Measurements from ENCODE around the gene KLB. TPM values are rescaled to one million over a fixed set of nuclear protein-coding genes. Genes with fewer than 3 reads are reported as not detected.

Gene KLB
- total and polyA plus RNA-seq, 2 experiments from 2014 or later, result 0.03 to 0.19 TPM

DNA sequence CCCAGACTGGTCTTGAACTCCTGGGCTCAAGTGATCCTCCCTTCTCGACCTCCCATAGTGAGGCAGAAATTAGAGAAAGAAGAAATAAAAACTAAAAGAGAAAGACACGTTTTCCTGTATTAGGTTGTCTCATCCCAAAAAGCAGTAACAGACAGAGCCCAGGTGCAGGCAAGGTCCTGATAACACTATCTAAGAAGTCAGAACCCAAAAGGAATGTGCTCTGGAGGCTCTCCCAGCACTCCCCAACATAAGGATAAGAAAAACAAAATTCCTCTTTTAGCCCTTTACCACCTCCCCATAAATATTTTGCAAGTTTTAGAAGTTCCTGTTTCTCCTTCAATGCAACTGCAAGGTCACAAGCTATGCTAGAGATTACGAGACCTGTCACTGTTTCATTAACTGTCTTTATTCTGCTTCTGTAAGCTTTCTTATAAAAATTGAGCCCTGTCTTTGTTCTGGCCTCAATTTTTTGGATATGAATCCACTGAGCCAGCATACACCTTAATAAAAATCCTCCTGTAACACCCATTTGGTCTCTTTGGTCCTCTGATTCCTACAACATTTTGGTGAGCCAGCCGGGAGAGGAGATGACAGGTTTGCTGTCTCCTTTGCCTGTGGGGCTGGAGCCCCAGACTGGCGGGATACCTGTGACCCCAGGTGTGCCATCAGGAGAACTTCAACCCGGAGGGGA, 78.0 kb downstream of the KLB start (continued):
- TF ChIP-seq ZNF114 (CRISPR knock-in tag; IDR thresholded peaks at IDR 0.05) (no peak), NANOG (IDR thresholded peaks at IDR 0.05; ENCODE audit: borderline replicate concordance) (no peak), CREB1 (CRISPR knock-in tag; IDR thresholded peaks at IDR 0.05; ENCODE audit: low read depth) (no peak)

- no peaks in the 10 kb centered on the region for H3F3A ChIP-seq (replicated peaks; ENCODE audit: low read depth)
- H3K27ac ChIP-seq (ENCODE audit: low read depth), result no peak overlapping the region
- peaks cover 15% of the 10 kb centered on the region for H3K9me3 Mint-ChIP-seq
- no peaks in the 10 kb centered on the region for H3K4me1 Mint-ChIP-seq
- H3K27ac Mint-ChIP-seq, result no peak overlapping the region
- no peak overlapping the region for H3K4me3 Mint-ChIP-seq
- H3K4me1 ChIP-seq (ENCODE audit: insufficient read depth), result no peaks in the 10 kb centered on the region
- peaks cover 9% of the 10 kb centered on the region for H3K36me3 Mint-ChIP-seq (ENCODE audit: low read depth)
- TF ChIP-seq CTCF (conservative IDR thresholded peaks at IDR 0.05; ENCODE audit: low read depth in 2 of 2), result no peak
- TF ChIP-seq ZNF462 (CRISPR knock-in tag; IDR thresholded peaks at IDR 0.05), result no peak
- no peak for TF ChIP-seq CREB1 (CRISPR knock-in tag; IDR thresholded peaks at IDR 0.05; ENCODE audit: low read depth)
- TF ChIP-seq, protein P1, sequence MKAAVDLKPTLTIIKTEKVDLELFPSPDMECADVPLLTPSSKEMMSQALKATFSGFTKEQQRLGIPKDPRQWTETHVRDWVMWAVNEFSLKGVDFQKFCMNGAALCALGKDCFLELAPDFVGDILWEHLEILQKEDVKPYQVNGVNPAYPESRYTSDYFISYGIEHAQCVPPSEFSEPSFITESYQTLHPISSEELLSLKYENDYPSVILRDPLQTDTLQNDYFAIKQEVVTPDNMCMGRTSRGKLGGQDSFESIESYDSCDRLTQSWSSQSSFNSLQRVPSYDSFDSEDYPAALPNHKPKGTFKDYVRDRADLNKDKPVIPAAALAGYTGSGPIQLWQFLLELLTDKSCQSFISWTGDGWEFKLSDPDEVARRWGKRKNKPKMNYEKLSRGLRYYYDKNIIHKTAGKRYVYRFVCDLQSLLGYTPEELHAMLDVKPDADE (IDR thresholded peaks at IDR 0.05), result no peak
- no peak for TF ChIP-seq ZNF114 (CRISPR knock-in tag; IDR thresholded peaks at IDR 0.05)
- TF ChIP-seq ZNF331 (CRISPR knock-in tag; IDR thresholded peaks at IDR 0.05; ENCODE audit: low read depth), result no peak
- no peak for TF ChIP-seq EZH2phosphoT487 (IDR thresholded peaks at IDR 0.05; ENCODE audit: unreplicated experiment)
- no peak for TF ChIP-seq REST (IDR thresholded peaks at IDR 0.05; ENCODE audit: unreplicated experiment)
- no peak for TF ChIP-seq JUNB (IDR thresholded peaks at IDR 0.05; ENCODE audit: unreplicated experiment)
- TF ChIP-seq EZH2 (IDR thresholded peaks at IDR 0.05; ENCODE audit: low read depth, unreplicated experiment), result no peak
- H3K79me2 ChIP-seq (replicated peaks; ENCODE audit: insufficient read depth), result no peaks in the 10 kb centered on the region
- no peak overlapping the region for H3K4me2 ChIP-seq
- no peaks in the 10 kb centered on the region for H3K36me3 ChIP-seq (ENCODE audit: insufficient read depth)
- ATAC-seq (no peak), DNase-seq (ENCODE audit: low spot score) (no peak)
- H3K27me3 Mint-ChIP-seq (ENCODE audit: insufficient read depth, low read depth, poor library complexity), result peaks cover 2% of the 10 kb centered on the region
- H2AFZ ChIP-seq, result no peak overlapping the region
- no peak overlapping the region for H3K4me3 ChIP-seq
- no peaks in the 10 kb centered on the region for H3K27me3 ChIP-seq (ENCODE audit: insufficient read depth)
- H3K9me2 ChIP-seq (ENCODE audit: insufficient read depth), result no peaks in the 10 kb centered on the region
- H4K20me1 ChIP-seq (replicated peaks; ENCODE audit: insufficient read depth), result no peaks in the 10 kb centered on the region
Measured at GRCh38 chr4:39486221-39486804, 79.6 kb downstream of the KLB start.
